GM12864 (cell line): Measurements from ENCODE around the gene NSD1.

Experiments
- DNase-seq: peaks from one replicate; pipeline ENCODE4 v3.0.0-alpha.2; 2011; ENCODE audit warnings: low read depth
- H3K4me3 ChIP-seq: 2 replicates; pipeline ENCODE4 v1.5.1; 2011; ENCODE audit warnings: mild to moderate bottlenecking, low read depth, low read length, control low read depth
- TF ChIP-seq, protein P1 (sequence below): IDR thresholded peaks from 2 replicates; pipeline ENCODE4 v1.5.1; 2011; ENCODE audit warnings: low read depth, mild to moderate bottlenecking, moderate library complexity, low read length, control low read depth, inconsistent platforms; ENCODE audit errors: missing control alignments

NSD1 gene

DNA sequence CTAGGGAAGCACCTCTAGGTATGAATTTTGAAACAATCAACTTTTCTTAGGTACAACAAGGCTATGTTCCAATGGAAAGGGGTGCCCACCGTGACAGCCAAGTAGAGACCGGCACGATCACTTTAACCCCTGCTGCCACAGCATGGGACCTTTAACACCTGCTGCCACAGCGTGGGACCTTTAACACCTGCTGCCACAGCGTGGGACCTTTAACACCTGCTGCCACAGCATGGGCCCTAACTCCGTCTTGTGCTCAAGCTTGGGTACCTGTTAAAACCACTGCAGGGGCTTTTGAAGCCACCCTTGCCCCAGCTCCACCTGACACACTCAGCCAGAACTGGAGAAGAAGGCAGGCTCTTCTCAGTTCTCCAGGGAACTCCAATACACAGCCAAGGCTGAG, 196.3 kb downstream of the NSD1 start:
- DNase-seq = no peak
- no peak overlapping the region for H3K4me3 ChIP-seq
- TF ChIP-seq, protein P1, sequence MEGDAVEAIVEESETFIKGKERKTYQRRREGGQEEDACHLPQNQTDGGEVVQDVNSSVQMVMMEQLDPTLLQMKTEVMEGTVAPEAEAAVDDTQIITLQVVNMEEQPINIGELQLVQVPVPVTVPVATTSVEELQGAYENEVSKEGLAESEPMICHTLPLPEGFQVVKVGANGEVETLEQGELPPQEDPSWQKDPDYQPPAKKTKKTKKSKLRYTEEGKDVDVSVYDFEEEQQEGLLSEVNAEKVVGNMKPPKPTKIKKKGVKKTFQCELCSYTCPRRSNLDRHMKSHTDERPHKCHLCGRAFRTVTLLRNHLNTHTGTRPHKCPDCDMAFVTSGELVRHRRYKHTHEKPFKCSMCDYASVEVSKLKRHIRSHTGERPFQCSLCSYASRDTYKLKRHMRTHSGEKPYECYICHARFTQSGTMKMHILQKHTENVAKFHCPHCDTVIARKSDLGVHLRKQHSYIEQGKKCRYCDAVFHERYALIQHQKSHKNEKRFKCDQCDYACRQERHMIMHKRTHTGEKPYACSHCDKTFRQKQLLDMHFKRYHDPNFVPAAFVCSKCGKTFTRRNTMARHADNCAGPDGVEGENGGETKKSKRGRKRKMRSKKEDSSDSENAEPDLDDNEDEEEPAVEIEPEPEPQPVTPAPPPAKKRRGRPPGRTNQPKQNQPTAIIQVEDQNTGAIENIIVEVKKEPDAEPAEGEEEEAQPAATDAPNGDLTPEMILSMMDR = no peak

DNA sequence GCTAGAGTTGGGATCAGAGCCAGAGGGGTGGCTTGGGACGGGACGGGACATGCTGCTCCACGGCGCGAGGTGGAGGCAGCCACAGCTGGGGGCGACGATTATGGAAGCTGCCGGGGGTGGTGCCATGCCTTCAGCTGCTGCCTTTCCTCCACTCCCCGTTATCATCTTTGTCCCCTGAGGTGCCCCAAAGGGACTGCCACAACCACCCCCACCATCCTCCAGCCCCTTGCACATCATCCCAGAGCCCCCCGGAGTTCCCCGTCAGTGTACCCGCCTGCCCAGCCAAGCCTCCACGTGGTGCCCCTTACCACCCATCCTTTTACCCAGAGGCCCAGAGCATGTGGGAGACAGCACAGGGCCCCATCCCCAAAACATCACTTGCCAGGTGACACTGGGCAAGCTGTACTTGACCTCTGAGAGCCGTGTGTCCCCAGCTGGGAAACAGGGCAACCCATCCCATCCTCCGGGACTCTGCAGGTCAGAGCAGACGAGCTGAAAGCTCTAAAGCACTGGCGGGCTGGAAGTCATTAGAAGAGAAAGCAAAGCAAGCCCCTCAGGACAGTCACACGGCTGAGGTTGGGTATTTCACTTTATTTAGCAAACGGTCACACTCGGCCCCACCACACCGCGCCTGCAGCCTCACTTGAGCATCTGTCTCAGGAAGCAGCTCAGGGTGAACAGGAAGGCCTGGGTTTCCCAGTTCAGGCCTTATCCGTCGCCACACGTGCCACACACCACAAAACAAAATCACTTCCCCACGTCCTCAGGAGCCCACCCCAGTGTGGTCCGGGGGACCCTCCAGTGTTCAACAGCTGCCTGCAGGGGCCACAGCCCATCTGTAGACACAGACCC, 197.6 kb downstream of the NSD1 start:
- no peak overlapping the region for H3K4me3 ChIP-seq
- DNase-seq = no peak
- TF ChIP-seq, protein P1 = no peak

DNA sequence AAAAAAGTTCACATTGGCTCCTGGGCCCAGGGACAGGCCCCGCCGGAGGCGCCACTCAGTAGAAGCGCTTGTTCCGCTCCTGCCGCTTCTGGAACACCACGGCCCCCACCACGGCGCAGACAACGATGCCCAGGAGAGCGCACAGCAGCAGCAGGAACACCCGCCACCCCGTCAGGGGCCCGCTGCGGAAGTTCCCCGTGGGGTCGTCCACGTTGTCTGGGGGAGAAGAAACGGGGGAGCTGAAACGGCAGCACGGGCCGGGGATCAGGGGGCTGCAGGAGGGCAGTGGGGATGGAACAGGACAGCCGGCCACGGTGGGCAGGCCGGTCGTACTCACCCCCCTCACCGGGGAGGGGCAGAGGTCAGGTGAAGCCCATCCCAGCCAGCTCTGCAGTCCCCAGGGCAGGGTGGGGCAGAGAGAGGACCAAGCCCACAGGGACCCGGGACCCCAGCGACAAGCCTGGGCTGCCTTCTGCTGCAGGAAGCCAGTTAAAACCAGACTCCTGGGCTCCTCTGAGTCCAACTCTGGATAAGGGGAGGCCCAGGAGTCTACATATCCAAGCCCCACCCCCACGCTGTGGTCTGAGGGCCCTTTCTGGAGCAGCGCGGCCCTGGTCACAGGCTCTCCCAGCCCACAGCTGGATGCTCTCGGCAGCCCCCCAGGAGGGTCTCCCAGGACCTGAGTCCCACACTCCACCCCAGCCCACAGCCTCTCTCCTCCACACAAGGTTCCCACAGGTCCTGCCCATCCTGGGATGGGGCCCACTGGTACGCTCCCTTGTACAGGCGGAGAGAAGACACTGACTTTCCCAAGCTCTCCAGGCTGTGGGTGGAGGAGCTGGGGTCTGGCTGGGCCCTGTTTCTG, 198.7 kb downstream of the NSD1 start:
- no peak for DNase-seq
- TF ChIP-seq, protein P1 = no peak
- no peak overlapping the region for H3K4me3 ChIP-seq

DNA sequence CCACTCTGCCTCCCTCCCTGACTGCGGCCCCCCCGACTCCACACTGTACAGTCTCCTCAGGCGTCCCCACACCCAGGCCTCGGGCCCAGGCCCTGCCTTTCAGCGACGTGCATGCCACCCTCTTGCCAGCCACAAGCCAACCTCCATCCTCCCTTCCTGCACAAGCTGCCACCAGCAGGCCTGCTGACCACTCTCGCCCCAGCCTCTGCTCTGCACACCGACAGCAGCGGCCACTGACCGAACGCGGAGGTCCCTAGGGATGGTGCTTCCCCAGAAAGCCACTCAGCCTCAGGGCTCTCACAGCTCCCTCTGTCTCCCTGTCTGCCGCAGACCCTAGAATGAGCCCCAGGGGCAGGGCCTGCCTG, 199.3 kb downstream of the NSD1 start:
- TF ChIP-seq, protein P1 = no peak
- DNase-seq = no peak
- H3K4me3 ChIP-seq = no peak overlapping the region

GRCh38 chr5:177333420-177334154, 200.0 kb downstream of the NSD1 start:
- H3K4me3 ChIP-seq = no peak overlapping the region
- DNase-seq = no peak
- TF ChIP-seq, protein P1 = no peak

DNA sequence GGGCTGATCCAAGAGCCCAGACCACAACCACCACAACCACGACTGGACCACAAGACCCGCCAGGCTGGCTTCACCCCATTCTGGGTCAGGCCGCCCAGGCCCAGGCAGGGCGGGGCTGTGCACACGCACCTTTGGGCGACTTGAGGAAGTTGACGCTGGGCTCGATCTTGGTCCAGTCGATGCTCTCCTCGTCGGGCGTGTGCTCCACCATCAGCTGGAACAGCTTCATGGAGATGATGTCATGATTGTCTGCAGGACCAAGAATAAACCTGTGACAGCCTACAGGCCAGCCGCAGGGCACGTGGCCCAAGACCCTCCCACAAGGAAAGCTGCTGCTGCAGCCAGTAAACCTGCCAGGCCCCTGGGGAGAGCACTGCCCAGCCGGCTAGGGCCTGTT, 200.6 kb downstream of the NSD1 start:
- H3K4me3 ChIP-seq = no peak overlapping the region
- DNase-seq = no peak
- TF ChIP-seq, protein P1 = no peak
